Measurements from ENCODE around the gene SLC10A7. TPM values are rescaled to one million over a fixed set of nuclear protein-coding genes. Genes with fewer than 3 reads are reported as not detected.

The SLC10A7 gene
- total and polyA plus RNA-seq, 2 of the 8 experiments (the other 6 are each of a cell fraction or from before 2014, with no cell fraction given): 2.5 to 2.9 TPM

DNA sequence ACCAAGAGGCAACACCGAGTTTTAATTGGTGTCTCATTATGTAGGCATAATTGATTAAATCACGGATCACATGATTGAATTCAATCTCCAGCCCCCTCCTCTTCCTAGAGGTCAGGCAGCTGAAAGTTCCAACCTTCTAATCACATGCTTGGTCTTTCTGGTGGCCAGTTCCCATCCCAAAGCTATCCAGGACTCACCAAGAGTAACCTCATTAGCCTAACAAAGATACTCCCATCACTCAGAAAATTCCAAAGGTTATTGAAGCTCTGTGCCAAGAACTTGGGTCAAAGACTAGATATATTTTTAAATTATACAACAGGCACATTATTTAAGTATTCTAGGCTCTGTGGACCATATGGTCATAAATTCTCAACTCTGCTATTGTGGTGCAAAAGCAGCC lies 65.1 kb downstream of the SLC10A7 start (continued):
- no peak for TF ChIP-seq SAP30 (IDR thresholded peaks at IDR 0.05; ENCODE audit: insufficient read depth, insufficient replicate concordance, low read length)
- TF ChIP-seq BCL11A (IDR thresholded peaks at IDR 0.05; ENCODE audit: low read depth in 2 of 2, low read length in 2 of 2): no peak
- TF ChIP-seq POLR2AphosphoS5 (IDR thresholded peaks at IDR 0.05; ENCODE audit: low read depth, low read length): no peak
- TF ChIP-seq SP2 (IDR thresholded peaks at IDR 0.05; ENCODE audit: low read length): no peak
- TF ChIP-seq RBBP5 (IDR thresholded peaks at IDR 0.05; ENCODE audit: borderline replicate concordance, low read depth, low read length): no peak
- no peak for TF ChIP-seq SRF (IDR thresholded peaks at IDR 0.05; ENCODE audit: low read depth, low read length)
- no peak for TF ChIP-seq TEAD4 (IDR thresholded peaks at IDR 0.05; ENCODE audit: low read depth, low read length)
